Panc1 (cell line): ENCODE results near the gene ZKSCAN1. TPM values are rescaled to one million over a fixed set of nuclear protein-coding genes. Genes with fewer than 3 reads are reported as not detected.

Source experiments
- ATAC-seq: fragments of 200-7000 bp; cut with Tn5 transposase; 2 replicates; pipeline ENCODE4 v1.9.1; 2020; ENCODE audit warnings: mild to moderate bottlenecking, moderate library complexity
- BruUV-seq: library from RNA; stranded (reverse); fragments of 400-500 nt; replicated peaks from 2 replicates; lab custom pipeline; 2021; lab: Mats Ljungman, UMichigan
- CTCF ChIA-PET: fragments of 300-600 bp; sonication (Branson Sonifier 250); formaldehyde crosslinking; loops from one replicate; lab custom pipeline; 2022; ENCODE audit warnings: antibody characterized with exemption; lab: Charles Lee
- POLR2A ChIA-PET: fragments of 300-600 bp; sonication (Branson Sonifier 250); formaldehyde crosslinking; loops from one replicate; lab custom pipeline; 2022; ENCODE audit warnings: antibody characterized with exemption; lab: Charles Lee
- DNase-seq: peaks from one replicate; pipeline ENCODE4 v3.0.0-alpha.2; 2010; ENCODE audit warnings: low read depth, low spot score
- H3K27ac ChIP-seq: 2 replicates; pipeline ENCODE4 v1.5.1; 2011; ENCODE audit warnings: mild to moderate bottlenecking, low read length, inconsistent platforms
- H3K27me3 ChIP-seq: fragments of 200-500 bp; sonication (Bioruptor generic); 2 replicates; pipeline ENCODE4 v1.6.0; 2014; ENCODE audit warnings: low read length, inconsistent platforms; ENCODE audit not compliant: control insufficient read depth, insufficient read depth
- H3K36me3 ChIP-seq: fragments of 200-500 bp; sonication (Bioruptor generic); 2 replicates; pipeline ENCODE4 v1.5.1; 2014; ENCODE audit warnings: inconsistent platforms, mild to moderate bottlenecking, low read length, moderate library complexity; ENCODE audit not compliant: control insufficient read depth, insufficient read depth
- H3K4me1 ChIP-seq: 2 replicates; pipeline ENCODE4 v1.5.1; 2011; ENCODE audit warnings: inconsistent platforms, mild to moderate bottlenecking, low read length, moderate library complexity; ENCODE audit not compliant: control insufficient read depth, insufficient read depth
- H3K4me3 ChIP-seq, 2 experiments: 2 replicates each; pipeline ENCODE4 v1.5.1; 2011 to 2012; ENCODE audit warnings: low read depth in 2 of 2, low read length in 2 of 2, mild to moderate bottlenecking in 2 of 2, inconsistent platforms in 1 of 2, moderate library complexity in 1 of 2
- H3K9me3 ChIP-seq: fragments of 200-500 bp; sonication (Bioruptor generic); 2 replicates; pipeline ENCODE4 v1.5.1; 2014; ENCODE audit warnings: low read depth, mild to moderate bottlenecking, inconsistent platforms, low read length, moderate library complexity; ENCODE audit not compliant: control insufficient read depth, insufficient read depth
- POLR2AphosphoS5 ChIP-seq: IDR thresholded peaks from 2 replicates; pipeline ENCODE4 v1.6.1; 2012; ENCODE audit warnings: mild to moderate bottlenecking, low read depth, low read length, moderate library complexity
- SIN3A ChIP-seq: IDR thresholded peaks from 2 replicates; pipeline ENCODE4 v1.6.1; 2012; ENCODE audit warnings: low read depth, mild to moderate bottlenecking, low read length, moderate library complexity, borderline replicate concordance; ENCODE audit not compliant: insufficient read depth
- TCF7L2 ChIP-seq: IDR thresholded peaks from 2 replicates; pipeline ENCODE4 v1.6.1; 2011; ENCODE audit warnings: mild to moderate bottlenecking, low read depth, low read length, inconsistent platforms
- in situ Hi-C: cut with HindIII; loops from 2 replicates; pipeline ENCODE4 v1.10.0; 2016; ENCODE audit warnings: low sequenced_read_pairs, low pct_unique_long_range_greater_than_20kb
- intact Hi-C: fragments of 100-400 bp; cut with micrococcal nuclease; formaldehyde crosslinking; loops from one replicate; pipeline ENCODE4 v1.10.0; 2022; ENCODE audit not compliant: unreplicated experiment
- total RNA-seq: library from RNA; stranded (reverse); gene quantifications from one replicate; pipeline ENCODE4 v1.2.1, GENCODE V29; 2021; ENCODE audit not compliant: unreplicated experiment
- TF ChIP-seq, protein P1 (sequence below), 2 experiments: IDR thresholded peaks; 2 replicates each; pipeline ENCODE4 v1.6.1; 2011 to 2012; ENCODE audit warnings: low read depth in 2 of 2, control low read depth in 1 of 2, low read length in 1 of 2, mild to moderate bottlenecking in 1 of 2, moderate library complexity in 1 of 2; ENCODE audit not compliant: insufficient read depth in 1 of 2

The ZKSCAN1 gene
- total RNA-seq, 1 experiment from 2014 or later = 55.5 TPM

DNA sequence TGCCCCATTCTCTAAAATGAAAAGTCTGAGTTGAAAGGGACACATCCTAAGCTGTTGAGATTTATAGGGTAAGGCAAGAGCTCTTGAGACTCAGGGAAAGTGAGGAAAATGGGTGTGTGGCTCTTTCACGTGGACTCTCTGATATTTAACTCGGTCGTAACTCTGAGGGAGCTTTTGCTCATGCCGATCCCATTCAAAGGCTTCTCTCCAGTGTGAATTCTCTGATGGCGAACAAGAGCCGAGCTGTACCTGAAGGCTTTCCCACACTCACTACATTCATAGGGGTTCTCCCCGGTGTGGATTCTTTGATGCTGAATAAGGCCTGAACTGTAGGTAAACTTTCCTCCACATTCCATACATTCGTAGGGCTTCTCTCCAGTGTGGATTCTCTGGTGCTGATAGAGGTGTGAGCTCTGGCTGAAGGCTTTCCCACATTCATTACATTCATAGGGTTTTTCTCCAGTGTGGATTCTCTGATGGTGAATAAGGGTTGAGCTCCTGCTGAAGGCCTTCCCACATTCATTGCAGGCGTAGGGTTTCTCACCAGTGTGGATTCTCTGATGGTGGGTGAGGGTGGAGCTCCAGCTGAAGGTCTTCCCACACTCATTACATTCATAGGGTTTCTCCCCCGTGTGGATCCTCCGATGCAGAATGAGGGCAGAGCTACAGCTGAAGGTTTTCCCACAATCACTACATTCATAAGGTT, 55.8 kb downstream of the ZKSCAN1 start:
- ChIA-PET POLR2A (interaction anchor here (0.6 kb wide), 1 partner anchor 70 kb away, joined by 14 read pairs; no protein-coding TSS in a partner anchor), CTCF (no interaction called here)
- BruUV-seq = no TSS peak

DNA sequence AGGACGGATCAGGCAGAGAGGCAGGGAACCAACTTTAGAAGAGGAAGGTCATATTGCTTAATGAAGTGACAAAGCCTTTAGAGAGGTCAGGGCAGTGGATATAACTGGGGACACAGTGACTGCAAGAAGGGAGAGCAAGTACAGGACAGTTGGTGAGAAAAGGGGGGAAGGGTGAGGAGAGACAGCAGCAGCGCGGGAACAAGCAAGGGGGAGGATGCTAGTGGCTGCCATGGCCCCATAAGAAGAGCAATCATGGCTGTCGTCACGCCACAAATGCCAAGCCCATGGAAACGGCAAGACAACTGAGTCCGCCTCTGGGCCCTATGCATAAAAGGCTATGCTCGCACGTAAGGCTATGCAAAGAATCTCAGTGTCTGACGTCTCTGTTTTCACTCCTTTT, 57.1 kb downstream of the ZKSCAN1 start:
- DNase-seq = no peak
- H3K27ac ChIP-seq = no peak overlapping the region
- no TSS peak for BruUV-seq
- no peak for ATAC-seq
- TF ChIP-seq SIN3A = no peak
- TF ChIP-seq TCF7L2 = no peak
- no peak for TF ChIP-seq POLR2AphosphoS5
- TF ChIP-seq, protein P1, sequence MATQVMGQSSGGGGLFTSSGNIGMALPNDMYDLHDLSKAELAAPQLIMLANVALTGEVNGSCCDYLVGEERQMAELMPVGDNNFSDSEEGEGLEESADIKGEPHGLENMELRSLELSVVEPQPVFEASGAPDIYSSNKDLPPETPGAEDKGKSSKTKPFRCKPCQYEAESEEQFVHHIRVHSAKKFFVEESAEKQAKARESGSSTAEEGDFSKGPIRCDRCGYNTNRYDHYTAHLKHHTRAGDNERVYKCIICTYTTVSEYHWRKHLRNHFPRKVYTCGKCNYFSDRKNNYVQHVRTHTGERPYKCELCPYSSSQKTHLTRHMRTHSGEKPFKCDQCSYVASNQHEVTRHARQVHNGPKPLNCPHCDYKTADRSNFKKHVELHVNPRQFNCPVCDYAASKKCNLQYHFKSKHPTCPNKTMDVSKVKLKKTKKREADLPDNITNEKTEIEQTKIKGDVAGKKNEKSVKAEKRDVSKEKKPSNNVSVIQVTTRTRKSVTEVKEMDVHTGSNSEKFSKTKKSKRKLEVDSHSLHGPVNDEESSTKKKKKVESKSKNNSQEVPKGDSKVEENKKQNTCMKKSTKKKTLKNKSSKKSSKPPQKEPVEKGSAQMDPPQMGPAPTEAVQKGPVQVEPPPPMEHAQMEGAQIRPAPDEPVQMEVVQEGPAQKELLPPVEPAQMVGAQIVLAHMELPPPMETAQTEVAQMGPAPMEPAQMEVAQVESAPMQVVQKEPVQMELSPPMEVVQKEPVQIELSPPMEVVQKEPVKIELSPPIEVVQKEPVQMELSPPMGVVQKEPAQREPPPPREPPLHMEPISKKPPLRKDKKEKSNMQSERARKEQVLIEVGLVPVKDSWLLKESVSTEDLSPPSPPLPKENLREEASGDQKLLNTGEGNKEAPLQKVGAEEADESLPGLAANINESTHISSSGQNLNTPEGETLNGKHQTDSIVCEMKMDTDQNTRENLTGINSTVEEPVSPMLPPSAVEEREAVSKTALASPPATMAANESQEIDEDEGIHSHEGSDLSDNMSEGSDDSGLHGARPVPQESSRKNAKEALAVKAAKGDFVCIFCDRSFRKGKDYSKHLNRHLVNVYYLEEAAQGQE (IDR thresholded peaks at IDR 0.05; ENCODE audit: insufficient read depth in 1 of 2, low read depth in 2 of 2, low read length in 1 of 2) = no peak
- ChIA-PET CTCF (no interaction called here), POLR2A (no interaction called here)
- H3K4me3 ChIP-seq = no peak overlapping the region
- intact Hi-C loops = no loop called here
- no peaks in the 10 kb centered on the region for H3K4me1 ChIP-seq
- in situ Hi-C loops = no loop called here
- peaks cover 64% of the 10 kb centered on the region for H3K9me3 ChIP-seq
- H3K27me3 ChIP-seq = no peaks in the 10 kb centered on the region
- peaks cover 19% of the 10 kb centered on the region for H3K36me3 ChIP-seq

More for the DNA sequence above, 55.8 kb downstream of the ZKSCAN1 start:
- Histone ChIP-seq H3K4me3 (no peak overlapping the region), H3K27me3 (no peaks in the 10 kb centered on the region), H3K4me1 (no peaks in the 10 kb centered on the region), H3K27ac (no peak overlapping the region), H3K9me3 (peaks cover 55% of the 10 kb centered on the region), H3K36me3 (peaks cover 15% of the 10 kb centered on the region)
- no peak; the same call in 1 of the 2 replicates for TF ChIP-seq POLR2AphosphoS5
- TF ChIP-seq SIN3A = no peak
- TF ChIP-seq, protein P1 (IDR thresholded peaks at IDR 0.05; ENCODE audit: insufficient read depth in 1 of 2, low read depth in 2 of 2, low read length in 1 of 2) = no peak
- DNase-seq = no peak
- ATAC-seq = no peak
- in situ Hi-C loops (no loop called here), intact Hi-C loops (no loop called here)
